ENCODE measurements around the gene NEAT1. TPM values are rescaled to one million over a fixed set of nuclear protein-coding genes. Genes with fewer than 3 reads are reported as not detected.

Gene NEAT1
- total and polyA plus RNA-seq, 11 donors, result 17.0 to 760 (median 507) TPM

- Histone ChIP-seq H3K36me3 (peaks cover 0 to 11% (median 0%) of the 10 kb centered on the region in 9 donors), H3K27ac (peak overlapping the region; percentile 98 to 100 (median 100)), H3K4me1 (peaks cover 11 to 72% (median 57%) of the 10 kb centered on the region in 12 donors), H3K27me3 (no peaks in the 10 kb centered on the region), H3K4me3 (peak overlapping the region; percentile 19 to 96 (median 82)), H3K9me3 (no peaks in the 10 kb centered on the region)
- intact Hi-C loops (cut with DNase I), result loop anchor here (2.0 to 10.0 kb wide), 9 partner anchors 35 to 93 kb away; partner anchors contain the start of gene SLC25A45 (in 6 of the 10)
- TF ChIP-seq CTCF (IDR thresholded peaks at IDR 0.05) (no peak), POLR2A (IDR thresholded peaks at IDR 0.05) (no peak)
- ATAC-seq (peak in 3 of 4 donors; percentile 8 to 27 (median 10)), DNase-seq (peak; percentile 54 to 82 (median 80))
- WGBS, 4 donors, result 4 to 8% (median 4%) methylated on average over 13 to 19 of the region's 19 CpGs
These were observed 4.7 kb upstream of the NEAT1 start for GRCh38 chr11:65417702-65418430.

- 0 to 7% (median 0%) methylated on average over 3 to 4 of the region's 4 CpGs for WGBS, 4 donors
- TF ChIP-seq POLR2A (IDR thresholded peaks at IDR 0.05) (peak in 1 of 2 donors; percentile 61), CTCF (IDR thresholded peaks at IDR 0.05) (no peak)
- intact Hi-C loops (cut with DNase I), result loop anchor here in 8 of 10 donors (2.0 to 10.0 kb wide), 6 partner anchors 36 to 89 kb away; partner anchors contain the start of gene SLC25A45 (in 4 of the 8)
- ATAC-seq (peak in 1 of 4 donors; percentile 23), DNase-seq (peak in 1 of 5 donors; percentile 80)
- H3K36me3 ChIP-seq, result peaks cover 0 to 13% (median 0%) of the 10 kb centered on the region in 9 donors
- no peaks in the 10 kb centered on the region for H3K27me3 ChIP-seq
- peak overlapping the region in 11 of 12 donors; percentile 35 to 96 (median 84) for H3K4me3 ChIP-seq
- H3K4me1 ChIP-seq, result peaks cover 11 to 68% (median 55%) of the 10 kb centered on the region in 12 donors
- no peaks in the 10 kb centered on the region for H3K9me3 ChIP-seq
- peak overlapping the region; percentile 98 to 100 (median 100) for H3K27ac ChIP-seq
These were observed 4.2 kb upstream of the NEAT1 start for GRCh38 chr11:65418431-65418680.

- H3K4me1 ChIP-seq, result peaks cover 11 to 68% (median 55%) of the 10 kb centered on the region in 12 donors
These were observed 3.7 kb upstream of the NEAT1 start for GRCh38 chr11:65418681-65419459.

More at GRCh38 chr11:65418681-65419459, 3.7 kb upstream of the NEAT1 start:
- WGBS, 4 donors, result 0 to 1% (median 0%) methylated on average over 14 to 15 of the region's 15 CpGs
- TF ChIP-seq POLR2A (IDR thresholded peaks at IDR 0.05) (peak in 1 of 2 donors; percentile 54), CTCF (IDR thresholded peaks at IDR 0.05) (no peak)
- intact Hi-C loops (cut with DNase I), result loop anchor here in 9 of 10 donors (1.0 to 10.0 kb wide), 7 partner anchors 36 to 88 kb away; partner anchors contain the start of gene SLC25A45 (in 4 of the 9)
- peak overlapping the region; percentile 6 to 96 (median 82) for H3K4me3 ChIP-seq
- H3K9me3 ChIP-seq, result no peaks in the 10 kb centered on the region
- peak overlapping the region; percentile 98 to 100 (median 100) for H3K27ac ChIP-seq
- ATAC-seq (peak; percentile 41 to 59 (median 58)), DNase-seq (peak; percentile 98 to 99 (median 99))
- peaks cover 0 to 13% (median 2%) of the 10 kb centered on the region in 9 donors for H3K36me3 ChIP-seq
- no peaks in the 10 kb centered on the region for H3K27me3 ChIP-seq
